Suprapubic skin (tissue), 4 donors: Measurements from ENCODE around the gene TFCP2L1. TPM values are rescaled to one million over a fixed set of nuclear protein-coding genes. Genes with fewer than 3 reads are reported as not detected.

ENCODE experiments used
- DNase-seq, 2 donors: peaks; one replicate each; pipeline ENCODE4 v3.0.0-alpha.2; 2019; ENCODE audit warnings: low spot score in 2 of 2
- H3K27ac ChIP-seq: fragments of 200-600 bp; sonication (generic); one replicate; pipeline ENCODE4 v1.5.1; 2019
- H3K27me3 ChIP-seq: fragments of 200-600 bp; sonication (generic); one replicate; pipeline ENCODE4 v1.5.1; 2019
- H3K36me3 ChIP-seq: fragments of 200-600 bp; sonication (generic); one replicate; pipeline ENCODE4 v1.5.1; 2019
- H3K4me1 ChIP-seq: fragments of 200-600 bp; sonication (generic); one replicate; pipeline ENCODE4 v1.5.1; 2019
- H3K4me3 ChIP-seq: fragments of 200-600 bp; sonication (generic); one replicate; pipeline ENCODE4 v1.5.1; 2019; ENCODE audit warnings: mild to moderate bottlenecking
- H3K9me3 ChIP-seq: fragments of 200-600 bp; sonication (generic); one replicate; pipeline ENCODE4 v1.5.1; 2019
- CTCF ChIP-seq, 2 donors: fragments of 200-600 bp in 1 of 2; fragments of 450-650 bp in 1 of 2; sonication (generic) in 1 of 2; IDR thresholded peaks; one replicate each; pipeline ENCODE4 v1.5.1; 2016 to 2019; ENCODE audit warnings: antibody characterized with exemption in 2 of 2, mild to moderate bottlenecking in 1 of 2, moderate library complexity in 1 of 2
- EP300 ChIP-seq: sonication (generic); formaldehyde crosslinking; IDR thresholded peaks from one replicate; pipeline ENCODE4 v1.6.1; 2017; ENCODE audit warnings: antibody characterized with exemption
- POLR2A ChIP-seq, 2 donors: fragments of 450-650 bp; IDR thresholded peaks; one replicate each; pipeline ENCODE4 v1.6.1; 2017; ENCODE audit warnings: antibody characterized with exemption in 2 of 2, mild to moderate bottlenecking in 2 of 2, moderate library complexity in 2 of 2
- POLR2AphosphoS5 ChIP-seq, 3 donors: sonication (generic); formaldehyde crosslinking; IDR thresholded peaks; one replicate each; pipeline ENCODE4 v1.6.1; 2017; ENCODE audit warnings: antibody characterized with exemption in 3 of 3
- WGBS: methylation state at CpG from one replicate; pipeline ENCODE4 v1.1.5; 2018; 5-methylcytosine and 5-hydroxymethylcytosine counted together
- total RNA-seq, 4 donors: library from RNA; depleted of rRNA; stranded (reverse); fragments of >200 nt; gene quantifications; one replicate each; pipeline ENCODE4 v1.1.0, GENCODE V29; 2016

TFCP2L1 gene
- total RNA-seq, 4 donors from 2014 or later = 33.5 to 64.1 (median 52.7) TPM

GRCh38 chr2:121211689-121212151 lies 73.3 kb downstream of the TFCP2L1 start:
- no peak for DNase-seq
- Histone ChIP-seq H3K9me3 (no peaks in the 10 kb centered on the region), H3K27me3 (no peaks in the 10 kb centered on the region), H3K27ac (no peak overlapping the region), H3K36me3 (no peaks in the 10 kb centered on the region), H3K4me3 (no peak overlapping the region), H3K4me1 (no peaks in the 10 kb centered on the region)
- 100% methylated on average over 2 of the region's 8 CpGs for WGBS
- TF ChIP-seq CTCF (IDR thresholded peaks at IDR 0.05) = no peak
- TF ChIP-seq EP300 = no peak
- TF ChIP-seq POLR2AphosphoS5 (IDR thresholded peaks at IDR 0.05) = no peak
- no peak for TF ChIP-seq POLR2A (IDR thresholded peaks at IDR 0.05)

GRCh38 chr2:121211251-121211650 lies 73.8 kb downstream of the TFCP2L1 start:
- TF ChIP-seq POLR2AphosphoS5 (IDR thresholded peaks at IDR 0.05) = no peak
- TF ChIP-seq EP300 = no peak
- TF ChIP-seq POLR2A (IDR thresholded peaks at IDR 0.05) = no peak
- no peak for TF ChIP-seq CTCF (IDR thresholded peaks at IDR 0.05)
- H3K9me3 ChIP-seq = no peaks in the 10 kb centered on the region
- no peaks in the 10 kb centered on the region for H3K27me3 ChIP-seq
- H3K27ac ChIP-seq = no peak overlapping the region
- 75% methylated on average over 4 of the region's 5 CpGs for WGBS
- no peaks in the 10 kb centered on the region for H3K4me1 ChIP-seq
- H3K4me3 ChIP-seq = no peak overlapping the region
- H3K36me3 ChIP-seq = no peaks in the 10 kb centered on the region
- no peak for DNase-seq

GRCh38 chr2:121210691-121211090 lies 74.3 kb downstream of the TFCP2L1 start:
- Histone ChIP-seq H3K27me3 (no peaks in the 10 kb centered on the region), H3K36me3 (no peaks in the 10 kb centered on the region), H3K27ac (no peak overlapping the region), H3K4me1 (no peaks in the 10 kb centered on the region), H3K9me3 (no peaks in the 10 kb centered on the region), H3K4me3 (no peak overlapping the region)
- whole genome bisulfite sequencing = 61% methylated on average over 8 of the region's 8 CpGs
- no peak for DNase-seq
- TF ChIP-seq CTCF (IDR thresholded peaks at IDR 0.05) = no peak
- TF ChIP-seq EP300 = no peak
- TF ChIP-seq POLR2A (IDR thresholded peaks at IDR 0.05) = no peak
- TF ChIP-seq POLR2AphosphoS5 (IDR thresholded peaks at IDR 0.05) = no peak

GRCh38 chr2:121209014-121209610 lies 75.9 kb downstream of the TFCP2L1 start:
- WGBS = 100% methylated on average over 1 of the region's 13 CpGs
- no peak for DNase-seq
- no peak for TF ChIP-seq POLR2AphosphoS5 (IDR thresholded peaks at IDR 0.05)
- TF ChIP-seq EP300 = no peak
- no peak for TF ChIP-seq CTCF (IDR thresholded peaks at IDR 0.05)
- TF ChIP-seq POLR2A (IDR thresholded peaks at IDR 0.05) = no peak
- no peaks in the 10 kb centered on the region for H3K4me1 ChIP-seq
- H3K27ac ChIP-seq = no peak overlapping the region
- H3K4me3 ChIP-seq = no peak overlapping the region
- H3K36me3 ChIP-seq = no peaks in the 10 kb centered on the region
- H3K27me3 ChIP-seq = no peaks in the 10 kb centered on the region
- no peaks in the 10 kb centered on the region for H3K9me3 ChIP-seq

- H3K9me3 ChIP-seq = no peaks in the 10 kb centered on the region
- DNase-seq = no peak
- H3K4me1 ChIP-seq = no peaks in the 10 kb centered on the region
- no peak overlapping the region for H3K4me3 ChIP-seq
- no peaks in the 10 kb centered on the region for H3K27me3 ChIP-seq
- 67% methylated on average over 5 of the region's 5 CpGs for WGBS
- H3K27ac ChIP-seq = no peak overlapping the region
- no peaks in the 10 kb centered on the region for H3K36me3 ChIP-seq
- no peak for TF ChIP-seq CTCF (IDR thresholded peaks at IDR 0.05)
- TF ChIP-seq EP300 = no peak
- TF ChIP-seq POLR2A (IDR thresholded peaks at IDR 0.05) = no peak
- TF ChIP-seq POLR2AphosphoS5 (IDR thresholded peaks at IDR 0.05) = no peak
Measured at GRCh38 chr2:121207494-121207893, 77.5 kb downstream of the TFCP2L1 start.
